CD14-positive monocyte (primary cell): ENCODE results near the gene CACNB1. TPM values are rescaled to one million over a fixed set of nuclear protein-coding genes. Genes with fewer than 3 reads are reported as not detected.

Experiments
- DNase-seq, 3 donors: peaks; one replicate each; pipeline ENCODE4 v3.0.0-alpha.2; 2011 to 2022
- H2AFZ ChIP-seq: 2 replicates; pipeline ENCODE4 v1.6.0; 2012; ENCODE audit warnings: mild to moderate bottlenecking, low read depth, low read length, inconsistent platforms; ENCODE audit not compliant: insufficient read depth, poor library complexity, severe bottlenecking
- H3K27ac ChIP-seq, 2 donors: 1 replicate in 1 of 2; 2 replicates in 1 of 2; pipeline ENCODE4 v1.5.1; 2012 to 2013; ENCODE audit warnings: low read length in 2 of 2, control low read depth in 1 of 2, inconsistent platforms in 1 of 2, low read depth in 1 of 2, mild to moderate bottlenecking in 1 of 2
- H3K27me3 ChIP-seq, 2 donors: one replicate each; pipeline versions ENCODE4 v1.6.0 to v1.6.1; 2011 to 2013; ENCODE audit warnings: low read length in 2 of 2; ENCODE audit not compliant: control insufficient read depth in 2 of 2, insufficient read depth in 2 of 2
- H3K36me3 ChIP-seq, 2 donors: replicated peaks in 1 of 2; 1 replicate in 1 of 2; 2 replicates in 1 of 2; pipeline versions ENCODE4 v1.5.1 to v1.6.1; 2012 to 2013; ENCODE audit warnings: low read length in 2 of 2, control low read depth in 1 of 2, inconsistent platforms in 1 of 2, mild to moderate bottlenecking in 1 of 2; ENCODE audit not compliant: insufficient read depth in 2 of 2, control insufficient read depth in 1 of 2
- H3K4me1 ChIP-seq, 2 donors: 1 replicate in 1 of 2; 2 replicates in 1 of 2; pipeline versions ENCODE4 v1.5.1 to v1.6.1; 2012 to 2013; ENCODE audit warnings: low read length in 2 of 2, control low read depth in 1 of 2, inconsistent platforms in 1 of 2, mild to moderate bottlenecking in 1 of 2, moderate library complexity in 1 of 2; ENCODE audit not compliant: insufficient read depth in 2 of 2, control insufficient read depth in 1 of 2
- H3K4me2 ChIP-seq: replicated peaks from 2 replicates; pipeline ENCODE3; 2012; ENCODE audit warnings: low read length, moderate library complexity, mild to moderate bottlenecking; ENCODE audit not compliant: poor library complexity, severe bottlenecking; ENCODE audit errors: extremely low read depth
- H3K4me3 ChIP-seq, 3 experiments: fragments of 200-600 bp in 1 of 3; sonication (generic) in 1 of 3; replicated peaks in 1 of 3; 1 replicate in 2 of 3; 2 replicates in 1 of 3; pipeline ENCODE4 v1.5.1; 2011 to 2013; ENCODE audit warnings: low read length in 3 of 3, mild to moderate bottlenecking in 3 of 3, control low read depth in 2 of 3, low read depth in 2 of 3, inconsistent platforms in 1 of 3, moderate library complexity in 1 of 3
- H3K79me2 ChIP-seq: 2 replicates; pipeline ENCODE4 v1.6.0; 2012; ENCODE audit warnings: mild to moderate bottlenecking, control low read depth, inconsistent platforms, low read length, moderate library complexity; ENCODE audit not compliant: insufficient read depth
- H3K9ac ChIP-seq: 2 replicates; pipeline ENCODE4 v1.6.0; 2017; ENCODE audit warnings: low read length, mild to moderate bottlenecking; ENCODE audit not compliant: insufficient read depth, poor library complexity, severe bottlenecking
- H3K9me3 ChIP-seq, 2 donors: replicated peaks in 1 of 2; 1 replicate in 1 of 2; 2 replicates in 1 of 2; pipeline versions ENCODE4 v1.5.1 to v1.6.1; 2012 to 2013; ENCODE audit warnings: low read length in 2 of 2, control low read depth in 1 of 2; ENCODE audit not compliant: control insufficient read depth in 1 of 2, insufficient read depth in 1 of 2
- H4K20me1 ChIP-seq: 2 replicates; pipeline ENCODE4 v1.6.0; 2012; ENCODE audit warnings: mild to moderate bottlenecking, low read length, control low read depth, moderate library complexity; ENCODE audit not compliant: insufficient read depth
- H3K27ac Mint-ChIP-seq, 7 donors: one replicate each; pipeline ENCODE4 v1.8.0; 2020; ENCODE audit warnings: mild to moderate bottlenecking in 7 of 7, mixed read lengths in 7 of 7, moderate library complexity in 6 of 7, inconsistent platforms in 2 of 7
- H3K27me3 Mint-ChIP-seq, 3 donors: one replicate each; pipeline ENCODE4 v1.8.0; 2021 to 2022; ENCODE audit warnings: low read depth in 3 of 3, mild to moderate bottlenecking in 3 of 3, mixed read lengths in 3 of 3, moderate library complexity in 3 of 3, inconsistent platforms in 1 of 3
- H3K36me3 Mint-ChIP-seq, 2 donors: one replicate each; pipeline ENCODE4 v1.8.0; 2020; ENCODE audit warnings: mixed read lengths in 2 of 2, inconsistent platforms in 1 of 2, mild to moderate bottlenecking in 1 of 2
- H3K4me1 Mint-ChIP-seq: one replicate; pipeline ENCODE4 v1.8.0; 2020; ENCODE audit warnings: mild to moderate bottlenecking, mixed read lengths
- H3K4me3 Mint-ChIP-seq, 2 donors: one replicate each; pipeline ENCODE4 v1.8.0; 2020; ENCODE audit warnings: mild to moderate bottlenecking in 2 of 2, mixed read lengths in 2 of 2, moderate library complexity in 1 of 2
- H3K9me3 Mint-ChIP-seq, 7 donors: one replicate each; pipeline ENCODE4 v1.8.0; 2020 to 2022; ENCODE audit warnings: mixed read lengths in 7 of 7, mild to moderate bottlenecking in 6 of 7, moderate library complexity in 6 of 7, inconsistent platforms in 2 of 7
- WGBS: methylation state at CpG from one replicate; pipeline ENCODE4 v1.1.5; 2013; ENCODE audit warnings: missing lambda C conversion rate; ENCODE audit not compliant: insufficient coverage; 5-methylcytosine and 5-hydroxymethylcytosine counted together
- intact Hi-C, 2 donors: fragments of 100-400 bp; cut with micrococcal nuclease; formaldehyde crosslinking; loops; one replicate each; pipeline versions ENCODE4 v1.15.0 to v1.15.1; 2023
- polyA plus RNA-seq, 3 donors: library from polyadenylated mRNA; depleted of rRNA in 1 of 3; unstranded in 2 of 3; stranded (reverse) in 1 of 3; fragments of 300-500 nt in 2 of 3; fragments of >200 nt in 1 of 3; fragmentation: Illumina TruSeq in 2 of 3; gene quantifications; 1 replicate in 2 of 3; 2 replicates in 1 of 3; pipeline ENCODE4 v1.2.3, GENCODE V29; 2012 to 2021
- TF ChIP-seq, protein P1 (sequence below): fragments of 200-600 bp; IDR thresholded peaks from one replicate; pipeline ENCODE4 v1.8.0; 2022; ENCODE audit warnings: antibody characterized with exemption, mild to moderate bottlenecking

CACNB1 gene
- polyA plus RNA-seq, 3 donors: 0.13 to 22.1 (median 0.31) TPM

DNA sequence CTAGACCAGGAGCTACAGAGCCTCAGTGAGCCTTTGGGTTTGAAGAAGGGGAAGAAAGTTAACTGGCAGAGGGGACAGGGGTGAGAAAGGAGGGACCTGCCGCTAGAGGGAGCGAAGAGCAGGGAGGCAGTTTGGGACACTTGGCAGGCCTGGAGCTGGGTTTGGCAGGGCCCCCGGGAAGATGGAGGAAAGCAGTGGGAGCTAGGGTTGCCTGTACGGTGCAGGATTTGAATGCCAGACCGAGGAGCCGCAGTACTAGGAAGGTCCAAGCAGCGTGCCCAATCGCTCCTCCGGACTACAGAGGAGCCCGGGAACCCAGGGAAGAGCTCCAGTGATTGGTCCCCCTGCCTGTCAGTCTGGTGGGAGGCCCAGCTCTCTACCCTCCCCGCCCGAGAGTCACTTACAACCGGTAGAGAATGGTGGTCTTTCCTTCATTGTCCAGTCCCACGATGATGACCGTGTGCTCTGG is 32.8 kb downstream of the CACNB1 start:
- Histone ChIP-seq H3K4me2 (peak overlapping the region; percentile 85), H3K27me3 (no peaks in the 10 kb centered on the region), H4K20me1 (no peaks in the 10 kb centered on the region), H3K9ac (peak overlapping the region; percentile 58), H3K9me3 (no peaks in the 10 kb centered on the region), H3K4me3 (peak overlapping the region; percentile 56 to 92 (median 72)), H2AFZ (peak overlapping the region; percentile 96), H3K4me1 (peaks cover 62 to 72% of the 10 kb centered on the region in 2 donors), H3K36me3 (no peaks in the 10 kb centered on the region), H3K79me2 (peaks cover 14% of the 10 kb centered on the region), H3K27ac (peak overlapping the region; percentile 3 to 46)
- 0% methylated on average over 13 of the region's 15 CpGs for WGBS
- Mint-ChIP-seq H3K27me3 (peaks cover under 1 to 3% (median 2%) of the 10 kb centered on the region in 3 donors), H3K9me3 (peaks cover 0 to 7% (median 3%) of the 10 kb centered on the region in 7 donors), H3K4me3 (peak overlapping the region; percentile 98 to 99), H3K36me3 (no peaks in the 10 kb centered on the region), H3K4me1 (peaks cover 67% of the 10 kb centered on the region), H3K27ac (peak overlapping the region; percentile 46 to 88 (median 77))
- peak; percentile 77 to 83 (median 78) for DNase-seq
- TF ChIP-seq, protein P1, sequence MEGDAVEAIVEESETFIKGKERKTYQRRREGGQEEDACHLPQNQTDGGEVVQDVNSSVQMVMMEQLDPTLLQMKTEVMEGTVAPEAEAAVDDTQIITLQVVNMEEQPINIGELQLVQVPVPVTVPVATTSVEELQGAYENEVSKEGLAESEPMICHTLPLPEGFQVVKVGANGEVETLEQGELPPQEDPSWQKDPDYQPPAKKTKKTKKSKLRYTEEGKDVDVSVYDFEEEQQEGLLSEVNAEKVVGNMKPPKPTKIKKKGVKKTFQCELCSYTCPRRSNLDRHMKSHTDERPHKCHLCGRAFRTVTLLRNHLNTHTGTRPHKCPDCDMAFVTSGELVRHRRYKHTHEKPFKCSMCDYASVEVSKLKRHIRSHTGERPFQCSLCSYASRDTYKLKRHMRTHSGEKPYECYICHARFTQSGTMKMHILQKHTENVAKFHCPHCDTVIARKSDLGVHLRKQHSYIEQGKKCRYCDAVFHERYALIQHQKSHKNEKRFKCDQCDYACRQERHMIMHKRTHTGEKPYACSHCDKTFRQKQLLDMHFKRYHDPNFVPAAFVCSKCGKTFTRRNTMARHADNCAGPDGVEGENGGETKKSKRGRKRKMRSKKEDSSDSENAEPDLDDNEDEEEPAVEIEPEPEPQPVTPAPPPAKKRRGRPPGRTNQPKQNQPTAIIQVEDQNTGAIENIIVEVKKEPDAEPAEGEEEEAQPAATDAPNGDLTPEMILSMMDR: peak; percentile 95
- intact Hi-C loops: loop anchor here (2.0 to 10.0 kb wide), 5 partner anchors 32 to 177 kb away; partner anchors contain the start of gene CACNB1 (in 2 of the 2)

DNA sequence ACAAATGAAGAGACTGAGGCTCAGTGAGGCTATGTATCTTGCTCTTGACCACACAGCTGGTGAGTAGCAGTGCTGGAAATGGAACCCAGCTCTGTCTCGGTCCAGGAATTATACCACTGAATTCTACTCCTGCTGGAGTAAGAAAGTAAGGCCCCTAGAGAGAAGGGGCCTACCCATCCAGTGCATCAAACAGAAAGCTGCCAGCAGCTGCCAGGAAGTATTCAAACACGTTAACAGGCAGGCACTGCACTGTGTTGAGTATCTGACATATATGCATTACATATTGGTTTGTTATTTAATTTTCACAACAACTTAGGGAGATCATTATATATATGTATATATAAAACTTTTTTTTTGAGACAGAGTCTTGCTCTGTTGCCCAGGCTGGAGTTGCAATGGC is 35.5 kb downstream of the CACNB1 start:
- peaks cover 14% of the 10 kb centered on the region for H3K79me2 ChIP-seq
- Mint-ChIP-seq H3K27me3 (peaks cover 2 to 5% (median 3%) of the 10 kb centered on the region in 3 donors), H3K9me3 (no peaks in the 10 kb centered on the region), H3K4me1 (peaks cover 50% of the 10 kb centered on the region), H3K27ac (peak overlapping the region in 3 of 7 donors; percentile 50 to 89 (median 80)), H3K36me3 (no peaks in the 10 kb centered on the region), H3K4me3 (no peak overlapping the region)
- peaks cover 41 to 48% of the 10 kb centered on the region in 2 donors for H3K4me1 ChIP-seq
- H3K4me3 ChIP-seq: no peak overlapping the region
- TF ChIP-seq, protein P1: no peak
- no peak overlapping the region for H3K4me2 ChIP-seq
- intact Hi-C loops: loop anchor here (5.0 to 10.0 kb wide), 3 partner anchors 35 to 83 kb away; partner anchors contain the start of gene CACNB1 (in 1 of the 2)
- DNase-seq: no peak
- H3K27ac ChIP-seq: no peak overlapping the region
- no peaks in the 10 kb centered on the region for H3K9me3 ChIP-seq
- 86% methylated on average over 1 of the region's 2 CpGs for WGBS
- H3K27me3 ChIP-seq: no peaks in the 10 kb centered on the region
- no peak overlapping the region for H3K9ac ChIP-seq
- H4K20me1 ChIP-seq: no peaks in the 10 kb centered on the region
- no peak overlapping the region for H2AFZ ChIP-seq
- no peaks in the 10 kb centered on the region for H3K36me3 ChIP-seq
